ENCODE data around the gene ZNF134. TPM values are rescaled to one million over a fixed set of nuclear protein-coding genes. Genes with fewer than 3 reads are reported as not detected.

ZNF134 gene
- total and polyA plus RNA-seq, 2 experiments from 2014 or later = 14.6 to 79.6 TPM

GRCh38 chr19:57576661-57577060 is 37.4 kb upstream of the ZNF134 start:
- no peak overlapping the region for H3K27ac ChIP-seq (ENCODE audit: low read depth)
- H3K27ac Mint-ChIP-seq = no peak overlapping the region
- H3K4me2 ChIP-seq = no peak overlapping the region
- DNase-seq (ENCODE audit: low spot score) = no peak
- no peak for TF ChIP-seq NANOG (IDR thresholded peaks at IDR 0.05; ENCODE audit: borderline replicate concordance)
- no peak for TF ChIP-seq ETS1 (IDR thresholded peaks at IDR 0.05)
- TF ChIP-seq, protein P1, sequence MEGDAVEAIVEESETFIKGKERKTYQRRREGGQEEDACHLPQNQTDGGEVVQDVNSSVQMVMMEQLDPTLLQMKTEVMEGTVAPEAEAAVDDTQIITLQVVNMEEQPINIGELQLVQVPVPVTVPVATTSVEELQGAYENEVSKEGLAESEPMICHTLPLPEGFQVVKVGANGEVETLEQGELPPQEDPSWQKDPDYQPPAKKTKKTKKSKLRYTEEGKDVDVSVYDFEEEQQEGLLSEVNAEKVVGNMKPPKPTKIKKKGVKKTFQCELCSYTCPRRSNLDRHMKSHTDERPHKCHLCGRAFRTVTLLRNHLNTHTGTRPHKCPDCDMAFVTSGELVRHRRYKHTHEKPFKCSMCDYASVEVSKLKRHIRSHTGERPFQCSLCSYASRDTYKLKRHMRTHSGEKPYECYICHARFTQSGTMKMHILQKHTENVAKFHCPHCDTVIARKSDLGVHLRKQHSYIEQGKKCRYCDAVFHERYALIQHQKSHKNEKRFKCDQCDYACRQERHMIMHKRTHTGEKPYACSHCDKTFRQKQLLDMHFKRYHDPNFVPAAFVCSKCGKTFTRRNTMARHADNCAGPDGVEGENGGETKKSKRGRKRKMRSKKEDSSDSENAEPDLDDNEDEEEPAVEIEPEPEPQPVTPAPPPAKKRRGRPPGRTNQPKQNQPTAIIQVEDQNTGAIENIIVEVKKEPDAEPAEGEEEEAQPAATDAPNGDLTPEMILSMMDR (conservative IDR thresholded peaks at IDR 0.05; ENCODE audit: low read depth in 2 of 2) = no peak
- TF ChIP-seq EZH2phosphoT487 (IDR thresholded peaks at IDR 0.05; ENCODE audit: unreplicated experiment) = no peak
- peaks cover 18% of the 10 kb centered on the region for H3K9me2 ChIP-seq (ENCODE audit: insufficient read depth)
- peaks cover 6% of the 10 kb centered on the region; the same call in 1 of the 2 replicates for H3K4me1 ChIP-seq (ENCODE audit: insufficient read depth)
- H3K36me3 ChIP-seq (ENCODE audit: insufficient read depth) = peaks cover 50% of the 10 kb centered on the region
- H3K4me1 Mint-ChIP-seq = peaks cover 12% of the 10 kb centered on the region; the same call in 2 of the 3 replicates
- peaks cover 6% of the 10 kb centered on the region for H3K27me3 Mint-ChIP-seq (ENCODE audit: insufficient read depth, low read depth, poor library complexity)
- peak overlapping the region; percentile 25; the same call in 2 of the 3 replicates for H3K4me3 Mint-ChIP-seq
- H4K20me1 ChIP-seq (replicated peaks; ENCODE audit: insufficient read depth) = no peaks in the 10 kb centered on the region
- H3K27me3 ChIP-seq (ENCODE audit: insufficient read depth) = no peaks in the 10 kb centered on the region
- peaks cover 81% of the 10 kb centered on the region for H3K9me3 Mint-ChIP-seq
- no peak overlapping the region for H3K4me3 ChIP-seq
- no peak for ATAC-seq
- H3K79me2 ChIP-seq (replicated peaks; ENCODE audit: insufficient read depth) = peaks cover 17% of the 10 kb centered on the region
- H3K36me3 Mint-ChIP-seq (ENCODE audit: low read depth) = peaks cover 67% of the 10 kb centered on the region
- no peak overlapping the region for H2AFZ ChIP-seq
- no peaks in the 10 kb centered on the region for H3F3A ChIP-seq (replicated peaks; ENCODE audit: low read depth)

- peaks cover 31% of the 10 kb centered on the region for H3K36me3 ChIP-seq (ENCODE audit: insufficient read depth)
- H3F3A ChIP-seq (replicated peaks; ENCODE audit: low read depth) = no peaks in the 10 kb centered on the region
- Mint-ChIP-seq H3K36me3 (ENCODE audit: low read depth) (peaks cover 58% of the 10 kb centered on the region), H3K27me3 (ENCODE audit: insufficient read depth, low read depth, poor library complexity) (peaks cover 18% of the 10 kb centered on the region), H3K9me3 (peaks cover 80% of the 10 kb centered on the region), H3K27ac (0 out of 2 replicates have a peak within 1 kb of the TSS, but pooled peaks have one; percentile 67), H3K4me1 (peaks cover 12% of the 10 kb centered on the region; the same call in 2 of the 3 replicates), H3K4me3 (peak within 1 kb of the TSS; percentile 84)
- H3K79me2 ChIP-seq (replicated peaks; ENCODE audit: insufficient read depth) = peaks cover 17% of the 10 kb centered on the region
- TF ChIP-seq ETS1 (IDR thresholded peaks at IDR 0.05) (peak; percentile 93), ZNF331 (CRISPR knock-in tag; IDR thresholded peaks at IDR 0.05; ENCODE audit: low read depth) (no peak), POLR2AphosphoS5 (IDR thresholded peaks at IDR 0.05; ENCODE audit: low read depth) (peak; percentile 71), CREB1 (CRISPR knock-in tag; IDR thresholded peaks at IDR 0.05; ENCODE audit: low read depth) (peak; percentile 68), JUNB (IDR thresholded peaks at IDR 0.05; ENCODE audit: unreplicated experiment) (no peak), EZH2phosphoT487 (IDR thresholded peaks at IDR 0.05; ENCODE audit: unreplicated experiment) (no peak)
- TF ChIP-seq, protein P2, sequence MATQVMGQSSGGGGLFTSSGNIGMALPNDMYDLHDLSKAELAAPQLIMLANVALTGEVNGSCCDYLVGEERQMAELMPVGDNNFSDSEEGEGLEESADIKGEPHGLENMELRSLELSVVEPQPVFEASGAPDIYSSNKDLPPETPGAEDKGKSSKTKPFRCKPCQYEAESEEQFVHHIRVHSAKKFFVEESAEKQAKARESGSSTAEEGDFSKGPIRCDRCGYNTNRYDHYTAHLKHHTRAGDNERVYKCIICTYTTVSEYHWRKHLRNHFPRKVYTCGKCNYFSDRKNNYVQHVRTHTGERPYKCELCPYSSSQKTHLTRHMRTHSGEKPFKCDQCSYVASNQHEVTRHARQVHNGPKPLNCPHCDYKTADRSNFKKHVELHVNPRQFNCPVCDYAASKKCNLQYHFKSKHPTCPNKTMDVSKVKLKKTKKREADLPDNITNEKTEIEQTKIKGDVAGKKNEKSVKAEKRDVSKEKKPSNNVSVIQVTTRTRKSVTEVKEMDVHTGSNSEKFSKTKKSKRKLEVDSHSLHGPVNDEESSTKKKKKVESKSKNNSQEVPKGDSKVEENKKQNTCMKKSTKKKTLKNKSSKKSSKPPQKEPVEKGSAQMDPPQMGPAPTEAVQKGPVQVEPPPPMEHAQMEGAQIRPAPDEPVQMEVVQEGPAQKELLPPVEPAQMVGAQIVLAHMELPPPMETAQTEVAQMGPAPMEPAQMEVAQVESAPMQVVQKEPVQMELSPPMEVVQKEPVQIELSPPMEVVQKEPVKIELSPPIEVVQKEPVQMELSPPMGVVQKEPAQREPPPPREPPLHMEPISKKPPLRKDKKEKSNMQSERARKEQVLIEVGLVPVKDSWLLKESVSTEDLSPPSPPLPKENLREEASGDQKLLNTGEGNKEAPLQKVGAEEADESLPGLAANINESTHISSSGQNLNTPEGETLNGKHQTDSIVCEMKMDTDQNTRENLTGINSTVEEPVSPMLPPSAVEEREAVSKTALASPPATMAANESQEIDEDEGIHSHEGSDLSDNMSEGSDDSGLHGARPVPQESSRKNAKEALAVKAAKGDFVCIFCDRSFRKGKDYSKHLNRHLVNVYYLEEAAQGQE (IDR thresholded peaks at IDR 0.05; ENCODE audit: unreplicated experiment) = no peak
- TF ChIP-seq, protein P1 (conservative IDR thresholded peaks at IDR 0.05; ENCODE audit: low read depth in 2 of 2) = peak in 1 of 2 experiments; percentile 41; a peak in 2 of 4 replicates
- peaks cover 9% of the 10 kb centered on the region; the same call in 1 of the 2 replicates for H3K4me1 ChIP-seq (ENCODE audit: insufficient read depth)
- H3K27ac ChIP-seq (ENCODE audit: low read depth) = peak within 1 kb of the TSS; percentile 26; the same call in 1 of the 2 replicates
- peaks cover 22% of the 10 kb centered on the region for H3K9me2 ChIP-seq (ENCODE audit: insufficient read depth)
- H3K27me3 ChIP-seq (ENCODE audit: insufficient read depth) = no peaks in the 10 kb centered on the region
- peak within 1 kb of the TSS; percentile 81 for H3K4me3 ChIP-seq
- H2AFZ ChIP-seq = peak within 1 kb of the TSS; percentile 28
- ATAC-seq (peak; percentile 77), DNase-seq (ENCODE audit: low spot score) (peak; percentile 100)
- H3K4me2 ChIP-seq = peak within 1 kb of the TSS; percentile 82
- H4K20me1 ChIP-seq (replicated peaks; ENCODE audit: insufficient read depth) = no peaks in the 10 kb centered on the region
Observed at GRCh38 chr19:57578487-57579205, 35.4 kb upstream of the ZNF134 start, which contains the start of gene ZNF416. Gene ZNF416 (minus strand): TSS chr19:57578911. CDS start chr19:57578704, 207 bp downstream.
